ENCODE results near the gene CYB5R2. TPM values are rescaled to one million over a fixed set of nuclear protein-coding genes. Genes with fewer than 3 reads are reported as not detected.

Gene CYB5R2
- total RNA-seq, 1 experiment from 2014 or later = 6.2 TPM

GRCh38 chr11:7632211-7632610 lies 41.1 kb downstream of the CYB5R2 start:
- intact Hi-C loops (cut with micrococcal nuclease; ENCODE audit: unreplicated experiment) = no loop called here
- H3K9me3 ChIP-seq (ENCODE audit: low read depth, low read length, poor library complexity, severe bottlenecking) = no peaks in the 10 kb centered on the region

DNA sequence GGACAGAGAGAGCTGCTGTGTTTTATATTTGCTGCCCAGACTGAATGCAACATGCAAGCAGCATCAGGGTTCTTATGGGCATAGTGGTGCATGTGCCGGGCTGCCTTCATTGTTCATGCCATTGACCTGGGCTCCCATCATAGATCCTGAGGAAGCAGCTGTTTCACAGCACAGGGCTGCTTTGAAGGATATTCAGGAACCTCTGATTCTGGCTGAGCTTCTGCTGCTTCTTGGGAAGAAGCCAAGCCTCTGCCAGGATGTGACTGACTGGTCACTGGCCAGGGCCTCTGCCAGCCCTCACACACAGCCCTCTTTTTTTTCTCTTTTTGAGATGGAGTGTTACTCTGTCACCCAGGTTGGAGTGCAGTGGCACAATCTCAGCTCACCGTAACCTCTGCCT lies 43.3 kb downstream of the CYB5R2 start:
- POLR2A ChIA-PET (ENCODE audit: low non-redundant PET) = no interaction called here
- DNase-seq (ENCODE audit: low spot score) = no peak
- Histone ChIP-seq H3K36me3 (ENCODE audit: insufficient read depth, low read length, poor library complexity, severe bottlenecking) (no peaks in the 10 kb centered on the region), H3K27ac (ENCODE audit: low read depth, low read length, poor library complexity, severe bottlenecking) (no peak overlapping the region), H3K4me3 (ENCODE audit: low read depth, low read length, poor library complexity, severe bottlenecking) (no peak overlapping the region), H3K9me3 (ENCODE audit: low read depth, low read length, poor library complexity, severe bottlenecking) (no peaks in the 10 kb centered on the region), H3K4me1 (ENCODE audit: insufficient read depth, low read length, poor library complexity, severe bottlenecking) (no peaks in the 10 kb centered on the region), H3K27me3 (replicated peaks; ENCODE audit: insufficient read depth, low read depth, low read length, poor library complexity) (no peaks in the 10 kb centered on the region)
- no TSS peak for BruUV-seq (replicated peaks)
- intact Hi-C loops (cut with micrococcal nuclease; ENCODE audit: unreplicated experiment) = no loop called here
- no peak for TF ChIP-seq EZH2 (IDR thresholded peaks at IDR 0.05; ENCODE audit: borderline replicate concordance, low read depth, low read length, poor library complexity, severe bottlenecking)
- TF ChIP-seq, protein P1, sequence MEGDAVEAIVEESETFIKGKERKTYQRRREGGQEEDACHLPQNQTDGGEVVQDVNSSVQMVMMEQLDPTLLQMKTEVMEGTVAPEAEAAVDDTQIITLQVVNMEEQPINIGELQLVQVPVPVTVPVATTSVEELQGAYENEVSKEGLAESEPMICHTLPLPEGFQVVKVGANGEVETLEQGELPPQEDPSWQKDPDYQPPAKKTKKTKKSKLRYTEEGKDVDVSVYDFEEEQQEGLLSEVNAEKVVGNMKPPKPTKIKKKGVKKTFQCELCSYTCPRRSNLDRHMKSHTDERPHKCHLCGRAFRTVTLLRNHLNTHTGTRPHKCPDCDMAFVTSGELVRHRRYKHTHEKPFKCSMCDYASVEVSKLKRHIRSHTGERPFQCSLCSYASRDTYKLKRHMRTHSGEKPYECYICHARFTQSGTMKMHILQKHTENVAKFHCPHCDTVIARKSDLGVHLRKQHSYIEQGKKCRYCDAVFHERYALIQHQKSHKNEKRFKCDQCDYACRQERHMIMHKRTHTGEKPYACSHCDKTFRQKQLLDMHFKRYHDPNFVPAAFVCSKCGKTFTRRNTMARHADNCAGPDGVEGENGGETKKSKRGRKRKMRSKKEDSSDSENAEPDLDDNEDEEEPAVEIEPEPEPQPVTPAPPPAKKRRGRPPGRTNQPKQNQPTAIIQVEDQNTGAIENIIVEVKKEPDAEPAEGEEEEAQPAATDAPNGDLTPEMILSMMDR (conservative IDR thresholded peaks at IDR 0.05; ENCODE audit: low read depth, low read length) = no peak
- CTCF ChIA-PET = no interaction called here

More at GRCh38 chr11:7632211-7632610, 41.1 kb downstream of the CYB5R2 start:
- H3K27ac ChIP-seq (ENCODE audit: low read depth, low read length, poor library complexity, severe bottlenecking) = no peak overlapping the region
- no peaks in the 10 kb centered on the region for H3K27me3 ChIP-seq (replicated peaks; ENCODE audit: insufficient read depth, low read depth, low read length, poor library complexity)
- H3K36me3 ChIP-seq (ENCODE audit: insufficient read depth, low read length, poor library complexity, severe bottlenecking) = no peaks in the 10 kb centered on the region
- TF ChIP-seq, protein P1 (conservative IDR thresholded peaks at IDR 0.05; ENCODE audit: low read depth, low read length) = no peak
- no peak for TF ChIP-seq EZH2 (IDR thresholded peaks at IDR 0.05; ENCODE audit: borderline replicate concordance, low read depth, low read length, poor library complexity, severe bottlenecking)
- no peaks in the 10 kb centered on the region for H3K4me1 ChIP-seq (ENCODE audit: insufficient read depth, low read length, poor library complexity, severe bottlenecking)
- ChIA-PET CTCF (no interaction called here), POLR2A (ENCODE audit: low non-redundant PET) (no interaction called here)
- no peak for DNase-seq (ENCODE audit: low spot score)
- BruUV-seq (replicated peaks) = no TSS peak
- no peak overlapping the region for H3K4me3 ChIP-seq (ENCODE audit: low read depth, low read length, poor library complexity, severe bottlenecking)

GRCh38 chr11:7628660-7629059 lies 44.6 kb downstream of the CYB5R2 start:
- no peak overlapping the region for H3K4me3 ChIP-seq (ENCODE audit: low read depth, low read length, poor library complexity, severe bottlenecking)
- BruUV-seq (replicated peaks) = no TSS peak
- ChIA-PET CTCF (no interaction called here), POLR2A (ENCODE audit: low non-redundant PET) (no interaction called here)
- H3K9me3 ChIP-seq (ENCODE audit: low read depth, low read length, poor library complexity, severe bottlenecking) = no peaks in the 10 kb centered on the region
- intact Hi-C loops (cut with micrococcal nuclease; ENCODE audit: unreplicated experiment) = no loop called here
- no peak for TF ChIP-seq EZH2 (IDR thresholded peaks at IDR 0.05; ENCODE audit: borderline replicate concordance, low read depth, low read length, poor library complexity, severe bottlenecking)
- TF ChIP-seq, protein P1 (conservative IDR thresholded peaks at IDR 0.05; ENCODE audit: low read depth, low read length) = no peak
- H3K27me3 ChIP-seq (replicated peaks; ENCODE audit: insufficient read depth, low read depth, low read length, poor library complexity) = no peaks in the 10 kb centered on the region
- H3K36me3 ChIP-seq (ENCODE audit: insufficient read depth, low read length, poor library complexity, severe bottlenecking) = no peaks in the 10 kb centered on the region
- H3K27ac ChIP-seq (ENCODE audit: low read depth, low read length, poor library complexity, severe bottlenecking) = no peak overlapping the region
- H3K4me1 ChIP-seq (ENCODE audit: insufficient read depth, low read length, poor library complexity, severe bottlenecking) = no peaks in the 10 kb centered on the region
- DNase-seq (ENCODE audit: low spot score) = no peak

Data from A673 (cell line).